ENCODE data around the gene KIR3DL1. TPM values are rescaled to one million over a fixed set of nuclear protein-coding genes. Genes with fewer than 3 reads are reported as not detected.

Gene KIR3DL1
- total RNA-seq, 1 donor from 2014 or later, result not detected

GRCh38 chr19:54791476-54791875 lies 24.8 kb upstream of the KIR3DL1 start:
- no peak for DNase-seq (ENCODE audit: low read depth)
- no peak for TF ChIP-seq CTCF (conservative IDR thresholded peaks at IDR 0.05; ENCODE audit: low read depth, low read length)
- no peak overlapping the region for H3K4me3 ChIP-seq (ENCODE audit: low read depth, low read length)

GRCh38 chr19:54792814-54793213 lies 23.5 kb upstream of the KIR3DL1 start:
- no peak overlapping the region for H3K4me3 ChIP-seq (ENCODE audit: low read depth, low read length)
- TF ChIP-seq CTCF (conservative IDR thresholded peaks at IDR 0.05; ENCODE audit: low read depth, low read length), result no peak
- no peak for DNase-seq (ENCODE audit: low read depth)

- no peak for TF ChIP-seq CTCF (conservative IDR thresholded peaks at IDR 0.05; ENCODE audit: low read depth, low read length)
- no peak for DNase-seq (ENCODE audit: low read depth)
- no peak overlapping the region for H3K4me3 ChIP-seq (ENCODE audit: low read depth, low read length)
Observed at GRCh38 chr19:54795758-54796157, 20.5 kb upstream of the KIR3DL1 start.

- no peak for DNase-seq (ENCODE audit: low read depth)
- TF ChIP-seq CTCF (conservative IDR thresholded peaks at IDR 0.05; ENCODE audit: low read depth, low read length), result no peak
- H3K4me3 ChIP-seq (ENCODE audit: low read depth, low read length), result no peak within 1 kb of the TSS
Observed at GRCh38 chr19:54803410-54803809, 12.9 kb upstream of the KIR3DL1 start, which contains the start of gene KIR2DL4. KIR2DL4 (plus strand) TSS chr19:54803610; CDS start chr19:54803652, 42 bp downstream.

- no peak for TF ChIP-seq CTCF (conservative IDR thresholded peaks at IDR 0.05; ENCODE audit: low read depth, low read length)
- no peak for DNase-seq (ENCODE audit: low read depth)
- H3K4me3 ChIP-seq (ENCODE audit: low read depth, low read length), result no peak overlapping the region
Observed at GRCh38 chr19:54804101-54804500, 12.2 kb upstream of the KIR3DL1 start.

GRCh38 chr19:54804571-54804970 lies 11.7 kb upstream of the KIR3DL1 start:
- no peak for DNase-seq (ENCODE audit: low read depth)
- TF ChIP-seq CTCF (conservative IDR thresholded peaks at IDR 0.05; ENCODE audit: low read depth, low read length), result no peak
- H3K4me3 ChIP-seq (ENCODE audit: low read depth, low read length), result no peak overlapping the region

- no peak for TF ChIP-seq CTCF (conservative IDR thresholded peaks at IDR 0.05; ENCODE audit: low read depth, low read length)
- no peak for DNase-seq (ENCODE audit: low read depth)
- H3K4me3 ChIP-seq (ENCODE audit: low read depth, low read length), result no peak overlapping the region
Observed at GRCh38 chr19:54805665-54806515, 10.4 kb upstream of the KIR3DL1 start.
